ENCODE results near the gene TMEM45A.

GRCh38 chr3:100470951-100471350 lies 21.5 kb upstream of the TMEM45A start:
- TF ChIP-seq EZH2 (IDR thresholded peaks at IDR 0.05; ENCODE audit: insufficient read depth, poor library complexity, severe bottlenecking) (no peak), EZH2phosphoT487 (IDR thresholded peaks at IDR 0.05; ENCODE audit: insufficient read depth, low read depth) (no peak)
